ENCODE data around the gene SLC15A3.

Gene SLC15A3

GRCh38 chr11:60951904-60952741 is at the start of gene SLC15A3:
TSS of gene SLC15A3 (minus strand) at chr11:60952176. CDS start at chr11:60951551, 625 bp downstream.
- peak; percentile 75 for DNase-seq
- in situ Hi-C loops (cut with MboI; ENCODE audit: low pct_unique_long_range_greater_than_20kb, low sequenced_read_pairs), result no loop called here

GRCh38 chr11:61000426-61000825 is 48.5 kb upstream of the SLC15A3 start:
- in situ Hi-C loops (cut with MboI; ENCODE audit: low pct_unique_long_range_greater_than_20kb, low sequenced_read_pairs), result no loop called here
- DNase-seq, result no peak

GRCh38 chr11:60996381-60997138 is 44.6 kb upstream of the SLC15A3 start:
- in situ Hi-C loops (cut with MboI; ENCODE audit: low pct_unique_long_range_greater_than_20kb, low sequenced_read_pairs), result no loop called here
- DNase-seq, result no peak

GRCh38 chr11:60995798-60996197 is 43.8 kb upstream of the SLC15A3 start:
- in situ Hi-C loops (cut with MboI; ENCODE audit: low pct_unique_long_range_greater_than_20kb, low sequenced_read_pairs), result no loop called here
- peak; percentile 30 for DNase-seq

- DNase-seq, result no peak
- in situ Hi-C loops (cut with MboI; ENCODE audit: low pct_unique_long_range_greater_than_20kb, low sequenced_read_pairs), result no loop called here
These were observed 42.6 kb upstream of the SLC15A3 start for GRCh38 chr11:60994541-60995080.

- DNase-seq, result no peak
- in situ Hi-C loops (cut with MboI; ENCODE audit: low pct_unique_long_range_greater_than_20kb, low sequenced_read_pairs), result no loop called here
These were observed 41.6 kb upstream of the SLC15A3 start for GRCh38 chr11:60993615-60994014.

- DNase-seq, result no peak
- in situ Hi-C loops (cut with MboI; ENCODE audit: low pct_unique_long_range_greater_than_20kb, low sequenced_read_pairs), result no loop called here
These were observed 41.0 kb upstream of the SLC15A3 start for GRCh38 chr11:60992842-60993409.

- DNase-seq, result no peak
- in situ Hi-C loops (cut with MboI; ENCODE audit: low pct_unique_long_range_greater_than_20kb, low sequenced_read_pairs), result no loop called here
These were observed 39.5 kb upstream of the SLC15A3 start for GRCh38 chr11:60991457-60991856.

GRCh38 chr11:60989093-60989650 is 37.2 kb upstream of the SLC15A3 start:
- DNase-seq, result no peak
- in situ Hi-C loops (cut with MboI; ENCODE audit: low pct_unique_long_range_greater_than_20kb, low sequenced_read_pairs), result no loop called here

GRCh38 chr11:60988658-60989057 is 36.7 kb upstream of the SLC15A3 start:
- in situ Hi-C loops (cut with MboI; ENCODE audit: low pct_unique_long_range_greater_than_20kb, low sequenced_read_pairs), result no loop called here
- no peak for DNase-seq

- DNase-seq, result no peak
- in situ Hi-C loops (cut with MboI; ENCODE audit: low pct_unique_long_range_greater_than_20kb, low sequenced_read_pairs), result no loop called here
These were observed 35.8 kb upstream of the SLC15A3 start for GRCh38 chr11:60987577-60988277.

GRCh38 chr11:60985991-60986915 is 34.3 kb upstream of the SLC15A3 start:
- DNase-seq, result peak; percentile 43
- in situ Hi-C loops (cut with MboI; ENCODE audit: low pct_unique_long_range_greater_than_20kb, low sequenced_read_pairs), result no loop called here

- no peak for DNase-seq
- in situ Hi-C loops (cut with MboI; ENCODE audit: low pct_unique_long_range_greater_than_20kb, low sequenced_read_pairs), result no loop called here
These were observed 33.5 kb upstream of the SLC15A3 start for GRCh38 chr11:60985501-60985900.

- in situ Hi-C loops (cut with MboI; ENCODE audit: low pct_unique_long_range_greater_than_20kb, low sequenced_read_pairs), result no loop called here
- DNase-seq, result no peak
These were observed 32.7 kb upstream of the SLC15A3 start for GRCh38 chr11:60984636-60985035.

GRCh38 chr11:60984149-60984548 is 32.2 kb upstream of the SLC15A3 start:
- in situ Hi-C loops (cut with MboI; ENCODE audit: low pct_unique_long_range_greater_than_20kb, low sequenced_read_pairs), result no loop called here
- DNase-seq, result no peak

- no peak for DNase-seq
- in situ Hi-C loops (cut with MboI; ENCODE audit: low pct_unique_long_range_greater_than_20kb, low sequenced_read_pairs), result no loop called here
These were observed 30.2 kb upstream of the SLC15A3 start for GRCh38 chr11:60982184-60982583.

GRCh38 chr11:60981515-60981914 is 29.5 kb upstream of the SLC15A3 start:
- in situ Hi-C loops (cut with MboI; ENCODE audit: low pct_unique_long_range_greater_than_20kb, low sequenced_read_pairs), result no loop called here
- DNase-seq, result no peak

All from KBM-7 (cell line).